Occipital lobe (tissue), 2 donors: ENCODE measurements around the gene MIOX. TPM values are rescaled to one million over a fixed set of nuclear protein-coding genes. Genes with fewer than 3 reads are reported as not detected.
A peak's percentile ranks its signal among the peaks of the same experiment; 100 is the strongest.

Source experiments
- DNase-seq: peaks from one replicate; lab custom pipeline; 2025; lab: John Stamatoyannopoulos, UW
- total RNA-seq: library from RNA; depleted of rRNA; stranded (reverse); fragments of >200 nt; gene quantifications from one replicate; pipeline ENCODE4 v1.2.3, GENCODE V29; 2014

Gene MIOX
- total RNA-seq, 1 donor from 2014 or later, result not detected

GRCh38 chr22:50489363-50490243, 2.9 kb downstream of the MIOX start:
- DNase-seq, result no peak

- DNase-seq, result no peak
Observed at GRCh38 chr22:50490531-50491308, 4.1 kb downstream of the MIOX start.

- no peak for DNase-seq
Observed at GRCh38 chr22:50497093-50497492, 10.4 kb downstream of the MIOX start.

- DNase-seq, result peak; percentile 15
Observed at GRCh38 chr22:50498322-50498890, 11.7 kb downstream of the MIOX start.

- no peak for DNase-seq
Observed at GRCh38 chr22:50500452-50500851, 13.8 kb downstream of the MIOX start.

GRCh38 chr22:50502096-50502495, 15.4 kb downstream of the MIOX start:
- DNase-seq, result no peak

GRCh38 chr22:50502628-50503474, 16.2 kb downstream of the MIOX start:
- DNase-seq, result no peak

GRCh38 chr22:50503475-50504145, 17.0 kb downstream of the MIOX start:
- DNase-seq, result no peak

GRCh38 chr22:50504369-50505211, 17.9 kb downstream of the MIOX start:
- DNase-seq, result no peak

- no peak for DNase-seq
Observed at GRCh38 chr22:50505276-50505775, 18.7 kb downstream of the MIOX start.

GRCh38 chr22:50505776-50506610, 19.3 kb downstream of the MIOX start:
- DNase-seq, result no peak

GRCh38 chr22:50506611-50507420, 20.2 kb downstream of the MIOX start:
- no peak for DNase-seq

- DNase-seq, result peak; percentile 97
Observed at GRCh38 chr22:50507421-50507990, 20.8 kb downstream of the MIOX start, which contains the start of gene LMF2. Gene LMF2, minus strand, starts transcription at chr22:50507702. Its CDS starts 27 bp downstream, at chr22:50507675.

- DNase-seq, result no peak
Observed at GRCh38 chr22:50507991-50508884, 21.6 kb downstream of the MIOX start, which contains the start of gene NCAPH2. Gene NCAPH2, plus strand, starts transcription at chr22:50508224. Its CDS starts 114 bp downstream, at chr22:50508338.

- no peak for DNase-seq
Observed at GRCh38 chr22:50508897-50509296, 22.2 kb downstream of the MIOX start.

GRCh38 chr22:50513175-50513574, 26.5 kb downstream of the MIOX start:
- DNase-seq, result no peak
